GM19463 (cell line): ENCODE results near the gene TPSAB1.
"Not testable (repeated sequence)": the region's sequence is repeated elsewhere in the genome, so short reads cannot be mapped to it uniquely, and the experiment has no call there.

Source experiments
- ATAC-seq: cut with Tn5 transposase; IDR thresholded peaks from one replicate; pipeline ENCODE4 v1.9.1; 2021; ENCODE audit warnings: mild to moderate bottlenecking, moderate library complexity; ENCODE audit not compliant: unreplicated experiment

Gene TPSAB1

DNA sequence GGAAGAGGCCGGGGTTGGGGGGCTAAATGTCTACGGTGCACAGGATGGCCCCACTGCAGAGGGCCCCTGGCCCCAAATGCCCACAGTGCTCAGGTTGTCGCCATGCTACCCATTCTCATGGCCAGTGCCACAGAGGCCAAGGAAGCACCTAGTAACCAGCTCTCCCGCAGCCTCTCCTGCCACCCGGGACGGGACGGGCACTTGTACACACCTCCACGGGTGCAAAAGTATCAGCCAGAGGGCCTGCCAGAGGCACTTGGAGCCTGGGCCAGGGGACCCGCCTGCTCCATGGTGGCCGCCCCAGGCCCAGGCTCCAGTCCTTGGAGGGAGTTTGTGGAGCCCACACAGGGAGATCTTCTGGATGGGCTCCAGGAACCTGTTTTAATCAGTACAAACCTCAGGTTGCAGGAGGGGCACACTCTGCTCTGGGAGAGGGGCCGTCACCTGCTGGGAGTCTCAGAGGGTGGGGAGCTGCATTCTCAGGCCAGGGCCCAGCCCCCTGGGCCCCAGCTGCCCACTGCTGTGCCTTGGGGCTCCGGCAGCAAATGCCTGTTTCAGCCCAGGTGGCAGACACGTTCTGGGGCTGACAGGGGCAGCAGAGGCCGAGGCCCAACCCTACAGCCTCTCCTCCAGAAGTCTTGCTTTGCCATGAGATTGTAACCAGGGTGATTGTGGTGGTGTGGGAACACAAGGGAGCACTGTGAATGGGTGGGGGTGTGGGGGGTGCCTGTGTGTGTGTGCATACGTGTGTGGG lies 23.3 kb downstream of the TPSAB1 start:
- ATAC-seq, result no peak

DNA sequence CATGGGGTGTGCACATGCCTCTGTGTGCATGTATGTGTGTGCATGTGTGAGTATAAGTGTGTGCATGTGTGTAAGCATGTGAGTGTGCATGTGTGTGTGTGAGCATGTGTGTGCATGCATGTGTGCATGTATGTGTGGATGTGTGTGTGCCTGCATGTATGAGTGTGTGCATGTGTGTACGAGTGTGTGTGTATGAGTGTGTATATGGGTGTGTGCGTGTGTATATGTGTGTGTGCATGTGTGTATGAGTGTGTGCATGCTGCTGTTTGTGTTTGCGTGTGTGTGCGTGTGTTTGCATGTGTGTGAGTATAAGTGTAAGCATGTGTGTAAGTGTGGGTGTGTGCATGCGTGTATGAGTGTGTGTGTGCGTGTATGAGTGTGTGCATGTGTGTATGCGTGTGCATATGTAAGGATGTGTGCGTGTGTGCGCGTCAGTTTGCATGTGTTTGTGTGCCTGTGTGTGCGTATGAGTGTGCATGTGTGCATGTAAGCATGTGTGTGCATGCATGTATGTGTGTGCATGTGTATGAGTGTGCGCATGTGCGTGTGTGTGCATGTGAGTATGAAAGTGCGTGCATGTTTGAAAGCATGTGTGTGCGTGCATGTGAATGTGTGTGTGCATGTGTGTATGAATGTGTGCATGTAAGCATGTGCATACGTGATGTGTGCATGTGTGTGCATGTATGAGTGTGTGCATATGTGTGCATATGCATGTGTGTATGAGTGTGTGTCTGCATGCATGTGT lies 24.0 kb downstream of the TPSAB1 start:
- no peak for ATAC-seq

GRCh38 chr16:1265090-1265630 lies 24.7 kb downstream of the TPSAB1 start:
- no peak for ATAC-seq

DNA sequence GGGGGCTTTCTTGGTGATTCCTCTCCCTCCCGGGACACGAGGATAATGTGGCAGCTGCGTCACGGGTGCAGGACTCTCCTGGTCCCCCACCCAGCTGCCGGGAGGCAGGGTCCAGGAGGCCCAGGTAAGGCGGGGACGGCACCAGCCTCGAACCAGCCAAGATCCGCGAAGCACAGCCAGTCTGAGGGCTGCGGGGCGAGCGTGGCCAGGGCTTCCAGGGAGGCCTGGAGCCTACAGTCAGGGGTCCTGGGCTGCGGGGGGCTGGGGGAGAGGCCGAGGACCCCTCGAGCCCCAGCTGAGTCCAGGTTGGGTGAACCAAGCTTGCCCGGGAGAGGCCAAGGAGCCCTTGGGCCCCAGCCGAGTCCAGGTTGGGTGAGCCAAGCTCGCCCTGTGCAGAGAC lies 25.3 kb downstream of the TPSAB1 start:
- no peak for ATAC-seq

DNA sequence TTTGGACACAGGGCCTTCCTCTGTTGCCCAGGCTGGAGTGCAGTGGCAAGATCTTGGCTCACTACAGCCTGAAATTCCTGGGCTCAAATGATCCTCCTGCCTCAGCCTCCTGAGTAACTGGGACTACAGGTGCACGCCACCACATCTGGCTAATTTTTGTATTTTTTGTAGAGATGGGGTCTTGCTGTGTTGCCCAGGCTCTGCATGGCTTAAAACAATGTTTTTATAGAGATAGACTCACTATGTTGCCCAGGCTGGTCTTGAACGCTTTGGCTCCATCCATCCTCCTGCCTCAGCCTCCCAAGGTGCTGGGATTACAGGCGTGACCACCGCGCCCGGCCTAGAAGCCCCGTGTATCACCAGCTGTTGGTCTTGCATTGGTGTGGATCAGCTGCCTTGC lies 28.9 kb downstream of the TPSAB1 start:
- not testable (repeated sequence) for ATAC-seq

DNA sequence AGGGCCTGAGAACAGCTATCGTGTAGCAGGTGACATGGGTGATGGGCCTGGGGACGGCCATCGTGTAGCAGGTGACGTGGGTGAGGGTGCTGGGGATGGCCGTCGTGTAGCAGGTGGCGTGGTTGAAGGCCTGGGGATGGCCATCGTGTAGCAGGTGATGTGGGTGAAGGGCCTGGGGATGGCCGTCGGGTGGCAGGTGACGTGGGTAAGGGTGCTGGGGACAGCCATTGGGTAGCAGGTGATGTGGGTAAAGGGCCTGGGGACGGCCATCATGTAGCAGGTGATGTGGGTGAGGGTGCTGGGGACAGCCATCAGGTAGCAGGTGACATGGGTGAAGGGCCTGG lies 30.8 kb downstream of the TPSAB1 start:
- ATAC-seq, result no peak

- ATAC-seq, result not testable (repeated sequence)
Measured at GRCh38 chr16:1271724-1272413, 31.4 kb downstream of the TPSAB1 start.

DNA sequence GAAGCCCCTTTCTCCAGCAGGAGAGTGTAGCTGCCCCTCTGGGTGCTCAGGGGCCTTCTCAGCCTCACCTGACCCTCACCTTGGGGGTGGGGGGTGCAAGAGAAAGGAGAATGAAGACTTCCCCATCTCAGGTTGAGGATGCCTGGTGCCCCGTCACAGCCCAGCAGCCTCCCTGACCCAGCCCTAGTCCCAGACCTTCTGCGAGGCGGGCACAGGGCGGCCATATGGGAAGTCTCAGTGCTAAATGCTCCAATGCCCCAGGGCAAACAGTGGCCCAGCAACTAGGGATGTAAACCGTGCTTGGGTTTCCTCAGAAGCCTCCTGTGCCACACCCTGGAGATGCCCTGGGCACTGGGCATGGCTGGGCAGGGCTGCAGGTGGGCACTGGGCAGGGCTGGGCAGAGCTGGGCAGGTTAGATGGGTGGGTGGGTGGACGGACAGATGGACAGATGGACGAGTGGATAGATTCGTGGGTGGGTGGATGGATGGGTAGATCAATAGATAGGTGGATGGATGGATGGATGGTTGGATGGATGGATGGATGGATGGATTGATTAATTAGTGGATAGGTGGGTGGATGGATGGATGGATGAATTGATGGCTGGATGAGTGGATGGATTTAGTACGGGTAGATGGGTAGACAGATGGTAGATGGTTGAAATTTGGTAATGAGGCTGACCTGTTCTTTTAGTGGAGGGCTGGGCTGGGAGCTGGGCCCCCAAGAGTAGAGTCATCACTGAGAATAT lies 32.1 kb downstream of the TPSAB1 start:
- ATAC-seq, result no peak

- ATAC-seq, result no peak
Measured at GRCh38 chr16:1273816-1274215, 33.3 kb downstream of the TPSAB1 start.

GRCh38 chr16:1274767-1275166 lies 34.3 kb downstream of the TPSAB1 start:
- no peak for ATAC-seq

GRCh38 chr16:1275791-1276579 lies 35.5 kb downstream of the TPSAB1 start:
- ATAC-seq, result no peak

DNA sequence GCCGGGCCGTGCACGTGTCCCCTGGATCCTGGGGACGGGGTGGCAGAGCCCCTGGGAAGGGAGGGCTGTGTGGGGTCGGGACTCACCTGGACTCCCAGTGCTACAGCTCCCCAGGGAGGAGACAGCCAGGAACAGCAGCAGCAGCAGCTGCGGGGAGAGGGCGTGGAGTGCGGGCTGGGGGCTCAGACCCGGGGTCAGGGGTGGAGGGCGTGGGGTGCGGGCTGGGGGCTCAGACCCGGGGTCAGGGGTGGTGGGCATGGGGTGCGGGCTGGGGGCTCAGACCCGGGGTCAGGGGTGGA lies 36.0 kb downstream of the TPSAB1 start:
- ATAC-seq, result no peak

- ATAC-seq, result no peak
Measured at GRCh38 chr16:1277151-1277598, 36.7 kb downstream of the TPSAB1 start.

GRCh38 chr16:1277617-1278282 lies 37.2 kb downstream of the TPSAB1 start:
- no peak for ATAC-seq

- ATAC-seq, result no peak
Measured at GRCh38 chr16:1278477-1278876, 38.0 kb downstream of the TPSAB1 start.

DNA sequence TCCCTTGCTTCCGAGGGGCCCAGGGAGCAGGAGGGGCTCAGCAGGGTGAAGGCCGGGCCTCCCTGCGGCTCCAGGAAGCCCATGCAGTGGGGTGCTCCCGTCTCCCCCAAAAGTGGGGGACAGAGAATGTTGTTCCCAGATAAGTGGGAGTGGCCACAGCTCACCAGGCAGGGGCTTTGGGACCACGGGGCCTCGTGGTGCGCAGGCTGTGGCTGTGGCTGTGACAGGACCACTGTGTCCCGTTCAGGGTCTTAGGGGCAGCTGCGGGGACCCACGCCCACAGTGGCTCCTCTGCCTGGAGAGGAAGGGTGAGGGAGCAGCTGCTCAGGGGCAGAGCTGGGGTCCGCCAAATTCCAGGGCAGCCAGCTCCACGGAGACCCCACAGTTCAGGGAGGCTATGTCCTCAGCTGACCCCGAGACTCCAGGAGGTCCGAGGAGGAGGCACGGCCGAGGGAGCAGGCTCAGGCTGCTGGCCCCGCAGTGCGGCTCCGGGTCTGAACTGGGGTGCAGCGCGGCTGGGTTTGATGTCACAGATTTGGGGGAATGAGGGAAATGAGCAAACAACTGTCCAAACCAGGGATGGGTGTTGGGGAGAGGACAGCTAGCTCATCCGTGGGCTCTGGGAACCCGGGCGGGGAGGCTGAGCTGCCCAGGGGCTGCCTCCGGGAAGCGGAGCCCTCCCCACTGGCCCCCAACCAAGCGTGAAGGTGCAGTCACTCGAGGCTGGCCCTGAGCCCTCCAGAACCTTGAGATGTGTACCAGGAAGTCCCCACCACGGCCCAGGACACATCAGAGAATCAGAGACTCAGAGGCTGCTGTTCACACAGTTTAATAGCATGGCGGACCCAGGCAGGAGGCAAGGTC lies 38.8 kb downstream of the TPSAB1 start:
- ATAC-seq, result no peak

GRCh38 chr16:1279945-1280589 lies 39.6 kb downstream of the TPSAB1 start:
- no peak for ATAC-seq

DNA sequence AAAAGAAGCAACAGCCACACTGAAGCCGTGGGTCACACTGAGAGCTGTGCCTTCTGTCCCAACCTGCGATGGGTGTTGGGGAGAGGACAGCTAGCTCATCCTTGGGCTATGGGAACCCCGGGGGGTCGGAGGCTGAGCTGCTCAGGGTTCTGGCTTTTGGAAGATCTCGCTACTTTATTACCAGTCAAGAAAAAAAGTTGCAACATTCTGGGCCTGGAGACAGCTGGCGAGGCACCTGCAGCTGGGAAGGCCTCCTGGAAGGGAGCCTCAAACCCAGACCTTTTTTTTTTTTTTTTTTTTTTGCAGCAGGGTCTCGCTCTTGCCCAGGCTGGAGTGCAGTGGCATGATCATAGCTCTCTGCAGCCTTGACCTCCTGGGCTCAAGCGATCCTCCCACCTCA lies 40.3 kb downstream of the TPSAB1 start:
- ATAC-seq, result no peak
